ENCODE data around the gene PHF2.
A peak's percentile ranks its signal among the peaks of the same experiment; 100 is the strongest.

The PHF2 gene

GRCh38 chr9:93677641-93678136 lies 101.3 kb downstream of the PHF2 start:
- no peak overlapping the region for H3K27ac ChIP-seq
- no peak for TF ChIP-seq ZFX (IDR thresholded peaks at IDR 0.05; ENCODE audit: borderline replicate concordance)
- TF ChIP-seq, protein P1, sequence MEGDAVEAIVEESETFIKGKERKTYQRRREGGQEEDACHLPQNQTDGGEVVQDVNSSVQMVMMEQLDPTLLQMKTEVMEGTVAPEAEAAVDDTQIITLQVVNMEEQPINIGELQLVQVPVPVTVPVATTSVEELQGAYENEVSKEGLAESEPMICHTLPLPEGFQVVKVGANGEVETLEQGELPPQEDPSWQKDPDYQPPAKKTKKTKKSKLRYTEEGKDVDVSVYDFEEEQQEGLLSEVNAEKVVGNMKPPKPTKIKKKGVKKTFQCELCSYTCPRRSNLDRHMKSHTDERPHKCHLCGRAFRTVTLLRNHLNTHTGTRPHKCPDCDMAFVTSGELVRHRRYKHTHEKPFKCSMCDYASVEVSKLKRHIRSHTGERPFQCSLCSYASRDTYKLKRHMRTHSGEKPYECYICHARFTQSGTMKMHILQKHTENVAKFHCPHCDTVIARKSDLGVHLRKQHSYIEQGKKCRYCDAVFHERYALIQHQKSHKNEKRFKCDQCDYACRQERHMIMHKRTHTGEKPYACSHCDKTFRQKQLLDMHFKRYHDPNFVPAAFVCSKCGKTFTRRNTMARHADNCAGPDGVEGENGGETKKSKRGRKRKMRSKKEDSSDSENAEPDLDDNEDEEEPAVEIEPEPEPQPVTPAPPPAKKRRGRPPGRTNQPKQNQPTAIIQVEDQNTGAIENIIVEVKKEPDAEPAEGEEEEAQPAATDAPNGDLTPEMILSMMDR (IDR thresholded peaks at IDR 0.05) = no peak

DNA sequence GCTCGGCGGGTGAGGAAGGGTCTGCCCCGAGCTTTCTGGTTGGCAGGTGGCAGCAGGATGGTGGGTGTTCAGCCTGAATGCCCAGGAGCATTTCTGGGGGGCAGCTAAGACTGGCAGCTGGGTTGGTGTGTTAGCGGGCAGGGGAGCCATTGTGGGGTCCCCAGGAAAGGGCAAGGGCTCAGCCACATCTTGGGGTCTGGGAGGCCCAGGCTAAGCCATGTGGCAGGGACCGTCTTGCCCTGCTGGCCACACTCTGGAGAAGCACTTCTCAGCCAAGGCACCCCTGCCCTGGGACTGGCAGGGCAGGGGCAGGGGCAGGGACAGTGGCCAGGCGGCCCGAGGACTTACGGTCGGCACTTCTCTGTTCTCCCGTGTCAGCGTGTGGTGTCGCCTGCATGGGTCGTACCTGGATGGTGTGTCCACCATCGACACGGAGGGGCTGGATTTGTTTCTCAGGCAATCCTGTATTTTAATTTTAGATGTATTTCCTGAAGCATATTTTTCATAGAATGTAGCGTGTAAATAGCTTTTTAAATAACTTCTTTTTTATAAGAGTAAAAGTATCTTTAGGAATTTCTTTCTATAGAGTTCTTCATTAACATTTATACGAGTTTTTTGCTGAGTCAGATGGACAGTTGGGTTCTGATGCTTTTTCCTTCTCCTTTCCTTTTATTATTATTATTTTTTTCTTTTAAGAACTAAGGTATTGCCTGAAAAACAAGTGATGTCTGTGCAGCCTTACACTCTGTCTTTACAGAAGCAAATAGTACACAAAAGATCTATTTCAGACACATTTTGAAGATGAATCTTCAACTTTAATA lies 102.0 kb downstream of the PHF2 start:
- no peak for TF ChIP-seq ZFX (IDR thresholded peaks at IDR 0.05; ENCODE audit: borderline replicate concordance)
- TF ChIP-seq, protein P1 (IDR thresholded peaks at IDR 0.05) = no peak
- no peak overlapping the region for H3K27ac ChIP-seq

GRCh38 chr9:93679536-93680442 lies 103.4 kb downstream of the PHF2 start:
- no peak overlapping the region for H3K27ac ChIP-seq
- TF ChIP-seq ZFX (IDR thresholded peaks at IDR 0.05; ENCODE audit: borderline replicate concordance) = no peak

DNA sequence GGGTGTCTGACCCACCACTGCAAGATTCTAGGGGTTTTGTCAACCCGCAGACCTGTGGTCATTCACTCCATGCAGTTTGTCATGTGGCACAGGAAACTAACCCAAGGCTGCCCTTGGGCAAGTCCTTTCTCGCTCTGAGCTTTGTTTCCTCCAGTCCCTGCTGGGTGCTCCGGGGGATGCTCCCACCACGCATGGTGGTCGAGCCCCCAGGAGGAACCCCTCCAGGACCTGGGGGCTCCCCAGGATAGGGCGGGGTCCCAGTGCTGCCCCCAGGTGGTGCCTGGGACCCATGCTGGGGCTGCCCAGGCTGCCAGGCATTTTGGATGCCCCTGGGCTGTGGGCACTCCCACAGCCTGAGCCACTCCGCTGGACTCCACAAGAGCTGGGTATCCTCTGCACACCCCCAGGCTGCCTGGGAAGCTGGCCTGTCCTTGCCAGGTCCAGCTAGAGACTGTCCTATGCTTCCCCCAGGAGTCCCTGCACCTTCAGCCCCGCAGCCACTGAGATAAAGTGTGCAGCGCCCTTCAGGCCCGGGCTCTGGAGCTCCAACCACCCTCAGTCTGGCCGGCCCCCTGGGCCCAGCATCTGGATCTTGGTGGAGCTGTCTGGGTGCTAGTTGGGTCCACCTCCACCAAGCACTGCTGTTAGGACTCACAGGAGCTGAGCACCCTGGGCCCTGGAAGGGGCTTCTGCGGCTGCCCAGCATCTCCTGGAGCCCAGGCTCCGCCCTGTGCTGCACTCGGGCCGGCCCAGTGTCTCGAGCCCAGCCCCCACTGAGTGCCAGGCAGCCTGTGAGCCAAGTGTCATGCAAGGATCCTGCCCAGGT lies 104.3 kb downstream of the PHF2 start:
- TF ChIP-seq, protein P1 (IDR thresholded peaks at IDR 0.05) = peak; percentile 30; the same call in 1 of the 2 replicates
- no peak for TF ChIP-seq ZFX (IDR thresholded peaks at IDR 0.05; ENCODE audit: borderline replicate concordance)
- H3K27ac ChIP-seq = no peak overlapping the region

GRCh38 chr9:93681269-93682154 lies 105.1 kb downstream of the PHF2 start:
- H3K27ac ChIP-seq = no peak overlapping the region
- TF ChIP-seq ZFX (IDR thresholded peaks at IDR 0.05; ENCODE audit: borderline replicate concordance) = no peak
- TF ChIP-seq, protein P1 (IDR thresholded peaks at IDR 0.05) = no peak

DNA sequence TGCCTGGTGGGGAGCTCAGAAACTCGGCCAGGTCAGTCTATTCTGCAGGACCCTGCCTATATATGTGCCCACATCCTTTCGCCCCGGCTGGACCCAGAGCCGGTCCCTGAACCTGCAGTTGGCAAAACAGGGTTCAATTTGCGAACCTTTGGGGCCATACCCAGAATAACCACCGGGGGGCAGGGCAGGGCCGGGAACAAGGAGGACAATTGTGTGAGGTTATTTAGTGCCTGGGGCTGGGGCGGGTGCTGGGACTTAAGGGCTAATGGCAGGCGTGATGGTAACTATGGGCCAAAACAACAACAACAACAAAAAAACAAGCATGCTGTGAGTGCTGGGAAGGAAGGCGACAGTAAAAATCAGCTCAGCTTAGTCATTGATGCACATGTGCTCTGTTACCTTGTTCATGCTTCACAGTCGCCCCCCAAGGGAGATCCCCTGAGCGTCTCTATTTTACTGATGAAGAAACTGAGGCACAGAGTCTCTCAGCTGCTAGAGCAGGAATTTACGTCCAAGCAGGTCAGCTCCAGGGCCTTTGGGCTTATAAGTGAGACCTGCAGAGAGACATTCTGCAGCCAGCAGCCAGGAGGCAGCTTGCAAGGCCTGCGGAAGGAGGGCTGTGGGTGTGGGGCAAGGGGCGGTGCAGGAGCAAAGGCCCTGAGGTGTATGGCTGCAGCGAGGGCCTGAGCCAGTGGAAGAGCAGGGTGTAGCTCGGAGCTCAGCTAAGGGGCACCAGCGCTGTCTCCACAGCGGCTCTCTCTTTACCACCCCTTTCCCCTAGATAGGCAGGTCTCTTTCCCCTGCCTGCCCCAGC lies 106.0 kb downstream of the PHF2 start:
- H3K27ac ChIP-seq = no peak overlapping the region
- no peak for TF ChIP-seq ZFX (IDR thresholded peaks at IDR 0.05; ENCODE audit: borderline replicate concordance)
- TF ChIP-seq, protein P1 (IDR thresholded peaks at IDR 0.05) = peak; percentile 86
